Right ventricle myocardium superior (tissue), 1 donor: ENCODE data around the gene MOBP. TPM values are rescaled to one million over a fixed set of nuclear protein-coding genes. Genes with fewer than 3 reads are reported as not detected.
A peak's percentile ranks its signal among the peaks of the same experiment; 100 is the strongest.
"Not testable (repeated sequence)": the region's sequence is repeated elsewhere in the genome, so short reads cannot be mapped to it uniquely, and the experiment has no call there.

ENCODE experiments used
- ATAC-seq: fragments of 200-7000 bp; cut with Tn5 transposase; one replicate; pipeline ENCODE4 v1.9.1; 2020; ENCODE audit warnings: mild to moderate bottlenecking; ENCODE audit not compliant: poor library complexity
- DNase-seq: peaks from one replicate; pipeline ENCODE4 v3.0.0-alpha.2; 2020
- intact Hi-C: fragments of 100-400 bp; cut with DNase I; formaldehyde crosslinking; loops from one replicate; pipeline ENCODE4 v1.11.2; 2022
- long read RNA-seq: library from polyadenylated mRNA; unstranded; transcript quantifications from one replicate; pipeline ENCODE4 v2.0.0, GENCODE V29; 2021
- total RNA-seq: library from RNA; stranded (reverse); fragmentation: NEBNext Ultra II Directional; extraction: Animal tissue kit (Norgen Biotek cat#: 25700); gene quantifications from one replicate; pipeline ENCODE4 v1.2.1, GENCODE V29; 2021
- donor health status: DM: no; HTN: yes; CAD: no; lungs with severe emphysema.

The MOBP gene
- not detected for total RNA-seq
- long read RNA-seq, result 0 reads

GRCh38 chr3:39467394-39468107 is at the start of gene MOBP:
Gene MOBP, plus strand, starts transcription at chr3:39467680. Its CDS starts 34,390 bp downstream, at chr3:39502070.
- no peak for ATAC-seq
- intact Hi-C loops, result no loop called here
- DNase-seq, result no peak

- intact Hi-C loops, ATAC-seq: not testable (repeated sequence)
These were observed 48.8 kb upstream of the MOBP start for GRCh38 chr3:39418556-39419225.

GRCh38 chr3:39419742-39420315 is 47.7 kb upstream of the MOBP start:
- intact Hi-C loops, result no loop called here
- no peak for DNase-seq
- ATAC-seq, result no peak

More at GRCh38 chr3:39418556-39419225, 48.8 kb upstream of the MOBP start:
- not testable (repeated sequence) for DNase-seq

- intact Hi-C loops, result no loop called here
- ATAC-seq (no peak), DNase-seq (no peak)
These were observed 46.9 kb upstream of the MOBP start for GRCh38 chr3:39420543-39420942.

GRCh38 chr3:39423436-39423970 is 44.0 kb upstream of the MOBP start:
- intact Hi-C loops, result no loop called here
- DNase-seq (no peak), ATAC-seq (no peak)

- intact Hi-C loops, result no loop called here
- ATAC-seq (no peak), DNase-seq (no peak)
These were observed 41.2 kb upstream of the MOBP start for GRCh38 chr3:39426312-39426711.

GRCh38 chr3:39427506-39427905 is 40.0 kb upstream of the MOBP start:
- ATAC-seq, result no peak
- no peak for DNase-seq
- intact Hi-C loops, result no loop called here

- intact Hi-C loops, result no loop called here
- peak; percentile 48 for ATAC-seq
- peak; percentile 67 for DNase-seq
These were observed 38.7 kb upstream of the MOBP start for GRCh38 chr3:39428745-39429201.

GRCh38 chr3:39429466-39429865 is 38.0 kb upstream of the MOBP start:
- ATAC-seq (no peak), DNase-seq (no peak)
- intact Hi-C loops, result no loop called here

- DNase-seq (no peak), ATAC-seq (no peak)
- intact Hi-C loops, result no loop called here
These were observed 35.1 kb upstream of the MOBP start for GRCh38 chr3:39432342-39432741.

- DNase-seq (no peak), ATAC-seq (no peak)
- intact Hi-C loops, result no loop called here
These were observed 33.8 kb upstream of the MOBP start for GRCh38 chr3:39433642-39434041.

- intact Hi-C loops, result no loop called here
- ATAC-seq (no peak), DNase-seq (no peak)
These were observed 32.9 kb upstream of the MOBP start for GRCh38 chr3:39434574-39434973.

- DNase-seq (no peak), ATAC-seq (no peak)
- intact Hi-C loops, result no loop called here
These were observed 32.3 kb upstream of the MOBP start for GRCh38 chr3:39435006-39435748.

- ATAC-seq, result no peak
- intact Hi-C loops, result no loop called here
- no peak for DNase-seq
These were observed 28.6 kb upstream of the MOBP start for GRCh38 chr3:39438880-39439279.

- no peak for DNase-seq
- intact Hi-C loops, result no loop called here
- ATAC-seq, result no peak
These were observed 27.2 kb upstream of the MOBP start for GRCh38 chr3:39440316-39440715.

- ATAC-seq, result no peak
- intact Hi-C loops, result no loop called here
- no peak for DNase-seq
These were observed 23.9 kb upstream of the MOBP start for GRCh38 chr3:39443530-39443929.

GRCh38 chr3:39445927-39446326 is 21.6 kb upstream of the MOBP start:
- DNase-seq (no peak), ATAC-seq (no peak)
- intact Hi-C loops, result no loop called here

- no peak for DNase-seq
- no peak for ATAC-seq
- intact Hi-C loops, result no loop called here
These were observed 21.0 kb upstream of the MOBP start for GRCh38 chr3:39446444-39446843.
